ENCODE data around the gene RELCH.
A peak's percentile ranks its signal among the peaks of the same experiment; 100 is the strongest.

Gene RELCH

DNA sequence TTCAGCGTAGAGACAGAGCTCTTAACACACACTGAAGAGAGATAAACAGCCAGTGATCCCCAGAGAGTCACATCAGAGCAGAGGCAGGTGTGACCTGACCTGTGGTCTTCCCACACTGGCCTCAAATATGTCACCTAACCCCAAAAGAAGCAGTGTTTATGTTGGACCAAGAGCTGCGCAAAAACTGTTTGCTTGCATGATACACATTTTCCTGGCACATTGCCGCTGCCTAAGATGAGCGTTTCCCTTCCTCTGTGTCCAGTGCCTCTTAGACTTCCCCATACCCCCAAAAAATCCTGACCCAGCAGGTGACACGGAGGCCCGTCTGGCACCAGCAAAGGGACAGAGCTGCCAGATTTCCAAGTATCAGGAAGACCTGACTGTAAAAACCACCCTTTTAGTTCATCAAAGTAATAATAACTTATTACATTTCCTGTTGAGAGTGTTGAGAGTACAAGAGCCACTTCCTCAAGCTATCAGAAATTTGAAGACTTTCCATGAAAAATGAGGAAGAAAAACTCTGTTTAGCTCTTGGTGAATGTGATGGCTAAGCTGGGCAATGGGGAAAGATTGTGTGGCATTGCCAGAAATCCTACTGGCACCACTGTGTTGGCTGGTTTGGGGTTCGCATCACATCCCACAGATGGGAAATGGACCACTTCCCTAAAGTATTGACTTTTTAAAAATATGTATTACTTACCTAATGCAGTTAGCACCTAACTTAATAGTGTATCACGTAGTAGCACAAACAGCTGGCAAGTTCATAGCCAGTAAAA is 144.7 kb downstream of the RELCH start:
- in situ Hi-C loops (cut with HindIII; ENCODE audit: low pct_ligation_motif_present, low pct_unique_long_range_greater_than_20kb, low sequenced_read_pairs) = no loop called here
- DNase-seq = no peak

DNA sequence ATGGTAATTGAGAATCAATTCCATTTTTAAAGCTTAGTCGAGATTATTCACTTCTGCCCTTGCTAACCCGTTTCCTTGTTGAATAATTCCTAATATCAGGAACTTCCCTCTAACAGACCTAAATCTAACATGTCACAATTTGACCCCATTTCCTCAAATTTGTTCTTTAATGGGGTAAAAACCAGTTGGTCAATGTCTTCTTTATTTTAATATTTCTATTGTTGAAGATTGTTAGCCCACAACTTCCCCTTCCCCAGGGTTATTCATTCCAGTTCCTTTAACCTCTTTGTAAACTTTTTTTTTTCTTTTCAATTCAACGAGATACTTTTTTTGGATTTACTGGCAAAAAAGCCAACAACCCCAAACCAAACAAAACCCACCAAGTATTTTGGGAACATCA is 145.4 kb downstream of the RELCH start:
- no peak for DNase-seq
- in situ Hi-C loops (cut with HindIII; ENCODE audit: low pct_ligation_motif_present, low pct_unique_long_range_greater_than_20kb, low sequenced_read_pairs) = no loop called here

DNA sequence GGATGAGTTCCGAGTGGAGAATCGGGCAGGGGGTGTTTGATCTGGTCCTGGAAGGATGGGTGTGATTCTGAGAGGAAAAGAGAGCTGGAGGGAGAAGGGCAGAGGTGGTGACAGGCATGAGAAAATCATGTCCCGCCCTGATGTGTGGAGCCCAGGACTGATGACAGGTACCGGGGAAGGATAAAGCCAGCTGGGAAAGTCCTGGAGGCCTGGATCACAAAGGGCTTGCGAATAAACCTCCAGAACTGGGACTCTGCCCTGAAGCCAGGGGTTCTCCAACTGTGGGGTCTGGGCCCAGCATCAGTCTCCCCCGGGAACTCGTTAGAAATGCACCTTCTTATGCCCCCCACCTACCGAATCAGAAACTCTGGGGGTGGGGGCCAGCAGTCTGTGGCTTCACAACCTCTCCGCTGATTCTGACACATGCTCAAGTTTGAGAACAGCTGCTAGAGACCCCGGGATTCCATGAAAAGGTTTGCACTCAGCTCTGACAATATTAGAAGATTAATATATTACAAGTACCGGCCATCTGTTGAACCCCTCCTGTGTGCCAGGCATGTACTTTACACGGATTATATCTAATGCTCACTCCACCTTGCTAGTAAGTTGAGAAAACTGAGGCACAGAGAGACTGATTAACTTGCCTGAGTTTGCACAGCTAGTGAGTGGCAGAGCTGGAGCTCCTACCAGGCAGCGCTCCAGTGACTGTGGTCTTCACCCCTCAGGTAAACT is 146.1 kb downstream of the RELCH start:
- in situ Hi-C loops (cut with HindIII; ENCODE audit: low pct_ligation_motif_present, low pct_unique_long_range_greater_than_20kb, low sequenced_read_pairs) = no loop called here
- DNase-seq = no peak

DNA sequence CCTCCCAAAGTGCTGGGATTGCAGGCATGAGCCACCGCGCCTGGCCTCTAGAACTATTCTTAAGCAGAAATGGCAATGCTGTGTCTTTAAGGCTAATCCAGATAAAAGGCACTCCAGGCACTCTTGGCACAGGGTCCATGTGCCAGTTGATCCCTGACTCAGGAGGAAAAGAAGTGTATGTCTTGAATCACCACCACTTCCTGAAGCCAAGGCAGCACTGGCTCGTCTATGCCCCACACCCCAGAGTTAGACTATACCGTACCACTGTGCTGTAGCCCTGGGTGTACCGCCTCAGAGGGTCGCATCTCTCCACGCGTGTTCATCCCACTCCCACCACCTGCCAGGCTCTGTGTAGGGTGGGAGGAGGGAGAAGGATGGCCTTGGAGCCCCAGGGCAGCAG is 147.1 kb downstream of the RELCH start:
- DNase-seq = peak; percentile 35
- in situ Hi-C loops (cut with HindIII; ENCODE audit: low pct_ligation_motif_present, low pct_unique_long_range_greater_than_20kb, low sequenced_read_pairs) = no loop called here

DNA sequence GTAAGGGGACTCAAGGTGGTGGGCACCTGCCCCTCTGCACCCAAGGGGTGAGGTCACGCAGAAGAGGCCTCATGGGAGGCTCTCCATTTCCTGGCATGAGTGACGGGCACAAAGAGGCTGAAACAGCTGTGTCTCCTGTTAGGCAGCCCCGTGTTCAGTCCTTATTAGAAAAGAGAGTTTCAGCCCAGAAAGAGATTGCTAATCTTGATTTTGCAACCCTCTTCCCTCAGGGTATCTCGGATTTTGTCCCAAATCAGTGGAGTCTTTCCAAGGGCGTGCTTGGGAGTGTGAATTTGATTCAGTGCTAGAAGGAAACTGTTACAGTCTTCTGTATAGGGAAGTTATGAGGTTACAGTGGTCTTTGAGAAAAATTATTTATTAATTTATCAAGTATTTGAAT is 148.4 kb downstream of the RELCH start:
- in situ Hi-C loops (cut with HindIII; ENCODE audit: low pct_ligation_motif_present, low pct_unique_long_range_greater_than_20kb, low sequenced_read_pairs) = no loop called here
- DNase-seq = no peak

DNA sequence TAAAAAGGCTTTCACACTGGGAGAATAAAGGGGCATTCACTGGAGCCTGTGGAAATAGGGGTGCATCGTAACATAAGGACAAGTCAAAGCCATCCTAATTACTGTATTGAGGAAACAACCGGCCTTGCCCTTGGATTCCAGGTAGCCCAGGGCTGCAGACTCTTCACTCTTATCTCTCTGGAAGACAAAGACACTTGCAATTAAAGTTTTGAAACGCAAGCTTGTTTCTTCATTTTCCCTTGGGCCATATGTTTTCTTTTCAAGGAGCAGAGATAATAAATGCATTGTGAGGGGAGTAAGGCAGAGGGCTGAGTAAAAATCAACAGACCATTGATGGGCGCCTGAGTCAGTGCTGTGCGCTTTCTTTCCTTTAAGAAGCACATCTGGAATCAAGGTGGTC is 149.6 kb downstream of the RELCH start:
- no peak for DNase-seq
- in situ Hi-C loops (cut with HindIII; ENCODE audit: low pct_ligation_motif_present, low pct_unique_long_range_greater_than_20kb, low sequenced_read_pairs) = no loop called here

DNA sequence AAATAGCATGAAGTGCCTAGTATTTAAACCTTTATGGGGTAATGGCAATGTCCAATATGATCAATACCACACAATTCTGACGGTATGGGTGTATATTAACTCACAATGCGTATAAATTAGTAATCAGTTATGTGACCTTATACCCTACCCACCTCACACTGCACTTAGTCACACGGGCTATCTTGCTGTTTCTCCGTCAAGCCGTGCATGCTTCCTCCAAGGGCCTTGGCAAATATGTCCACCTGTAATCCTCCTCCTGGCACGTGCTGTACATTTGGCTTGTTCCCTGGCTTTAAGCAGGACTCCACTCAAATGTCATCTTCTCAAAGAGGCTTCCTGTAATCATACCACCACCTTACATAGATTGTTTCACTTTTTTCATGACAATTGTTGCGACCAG is 150.3 kb downstream of the RELCH start:
- DNase-seq = no peak
- in situ Hi-C loops (cut with HindIII; ENCODE audit: low pct_ligation_motif_present, low pct_unique_long_range_greater_than_20kb, low sequenced_read_pairs) = no loop called here

DNA sequence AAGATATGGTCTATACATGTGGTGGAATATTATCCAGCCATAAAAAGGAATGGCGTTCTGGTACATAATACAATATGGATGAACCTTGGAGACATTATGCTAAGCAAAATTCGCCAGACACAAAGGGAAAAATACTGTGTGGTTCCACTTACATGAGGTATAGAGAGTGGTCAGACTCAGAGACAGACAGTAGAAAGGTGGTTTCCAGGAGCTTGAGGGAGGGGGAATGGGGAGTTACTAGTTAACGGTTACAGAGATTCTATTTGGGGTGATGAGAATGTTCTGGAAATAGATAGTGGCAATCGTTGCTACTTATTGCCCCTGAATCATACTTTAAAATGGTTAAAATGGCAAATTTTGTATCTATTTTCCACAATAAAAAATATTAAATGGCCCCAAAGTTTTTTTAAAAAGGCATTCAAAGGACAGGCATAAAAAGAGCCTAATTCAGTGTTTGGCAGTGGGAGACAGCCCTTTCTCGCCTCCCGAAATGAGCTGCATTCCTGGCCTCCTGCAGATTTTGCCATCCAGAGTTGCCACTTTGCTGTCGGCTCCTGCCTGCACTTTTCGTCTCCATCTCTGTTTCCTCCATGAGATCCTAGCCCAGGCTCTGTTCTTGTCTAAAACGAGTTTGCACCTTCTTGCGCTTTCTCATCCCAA is 151.5 kb downstream of the RELCH start:
- in situ Hi-C loops (cut with HindIII; ENCODE audit: low pct_ligation_motif_present, low pct_unique_long_range_greater_than_20kb, low sequenced_read_pairs) = no loop called here
- DNase-seq = no peak

DNA sequence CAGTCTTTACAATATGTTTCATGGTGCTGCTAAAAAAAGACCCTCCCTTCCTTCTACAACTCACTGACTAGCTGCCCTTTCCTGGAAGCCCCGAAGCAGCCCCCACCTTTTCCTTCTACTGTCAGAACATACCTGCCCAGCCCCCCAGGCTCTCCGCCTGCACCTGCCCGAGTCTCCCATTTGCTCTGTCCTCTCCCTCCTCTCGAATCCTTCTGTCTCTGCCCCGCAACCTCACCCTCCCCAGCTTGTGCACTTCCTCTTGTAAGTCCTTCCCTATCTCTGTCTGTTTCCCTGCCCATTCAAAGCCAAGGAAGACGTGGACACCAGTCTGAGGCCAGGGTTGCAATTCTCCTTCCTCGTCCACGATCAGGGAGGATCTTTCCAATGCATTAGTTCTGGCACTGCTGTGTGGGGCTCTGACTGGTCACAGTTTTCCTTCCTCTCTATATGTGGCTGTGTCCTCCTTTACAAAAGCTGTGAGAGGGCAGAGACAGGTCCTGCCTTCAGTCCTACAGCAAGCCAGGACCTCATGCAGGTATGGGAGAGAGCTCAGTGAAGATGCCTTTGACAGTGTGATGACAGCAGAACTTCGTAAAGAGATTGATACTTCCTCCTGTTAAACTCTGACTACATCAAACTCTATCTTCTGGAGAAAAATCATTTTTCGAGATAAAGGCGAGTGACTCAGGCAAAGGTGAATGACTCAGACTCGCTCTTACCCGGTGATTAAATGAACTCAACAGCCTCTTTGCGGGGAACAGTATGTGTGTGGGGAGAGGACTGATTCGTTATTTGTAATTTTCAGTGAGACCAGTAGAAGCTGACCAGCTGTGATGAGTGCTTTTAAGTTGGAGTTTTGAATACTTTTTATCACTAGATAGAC is 152.3 kb downstream of the RELCH start:
- peak; percentile 65 for DNase-seq
- in situ Hi-C loops (cut with HindIII; ENCODE audit: low pct_ligation_motif_present, low pct_unique_long_range_greater_than_20kb, low sequenced_read_pairs) = no loop called here

DNA sequence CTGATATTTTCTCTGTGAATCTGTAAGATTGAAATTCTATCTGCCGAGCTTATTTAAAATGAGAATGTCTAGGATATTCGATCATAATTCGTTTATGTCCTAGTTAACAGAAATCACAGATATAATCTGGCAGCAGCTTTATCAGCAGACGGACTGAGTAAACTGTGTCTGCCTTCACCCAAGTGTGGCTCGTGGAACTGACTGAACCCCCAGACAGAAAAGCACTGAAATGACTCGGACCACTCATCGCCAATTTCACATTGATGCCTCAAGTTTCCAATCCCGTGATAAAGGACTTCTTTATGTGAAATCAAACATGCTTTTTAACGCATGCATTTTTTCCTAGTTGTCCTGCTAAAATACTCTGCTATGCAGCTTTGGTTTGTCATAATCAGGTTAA is 153.9 kb downstream of the RELCH start:
- in situ Hi-C loops (cut with HindIII; ENCODE audit: low pct_ligation_motif_present, low pct_unique_long_range_greater_than_20kb, low sequenced_read_pairs) = no loop called here
- no peak for DNase-seq

DNA sequence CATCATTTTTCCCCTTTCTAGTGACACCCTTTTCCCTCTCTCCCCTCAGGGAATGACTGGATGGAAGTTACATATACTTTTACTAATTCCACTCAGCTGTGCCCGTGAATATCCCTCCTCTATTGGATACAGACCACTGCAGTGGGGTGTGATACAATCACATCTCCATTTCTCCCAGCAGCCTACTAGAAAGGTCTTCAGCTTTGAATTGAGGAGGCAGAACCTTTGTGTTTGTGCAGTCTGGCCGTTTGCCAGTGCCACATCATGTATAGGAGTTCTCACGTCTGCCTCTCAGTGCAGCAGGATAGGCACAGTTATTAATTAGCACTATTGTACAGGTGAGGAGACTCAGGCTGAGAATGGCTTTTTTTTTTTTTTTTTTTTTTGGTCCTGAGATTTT is 154.4 kb downstream of the RELCH start:
- no peak for DNase-seq
- in situ Hi-C loops (cut with HindIII; ENCODE audit: low pct_ligation_motif_present, low pct_unique_long_range_greater_than_20kb, low sequenced_read_pairs) = no loop called here

DNA sequence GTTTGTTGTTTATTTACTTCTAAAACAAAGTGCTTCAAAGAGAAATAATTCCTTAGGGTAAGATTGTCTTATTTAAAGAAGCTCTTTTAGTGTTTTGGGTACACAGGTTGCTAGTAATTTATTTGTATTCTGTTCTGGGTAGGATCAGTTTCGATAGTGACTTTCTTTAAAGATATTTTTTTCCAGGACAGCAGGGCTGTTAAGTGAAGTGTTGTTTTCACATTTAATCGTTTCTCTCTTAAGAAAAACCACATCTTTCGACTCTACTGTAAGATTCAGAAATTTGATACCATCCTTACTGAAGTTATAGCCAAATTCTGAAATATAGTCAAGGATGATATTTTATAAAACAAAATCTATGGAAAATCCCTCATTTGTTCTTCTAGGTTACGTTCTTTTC is 155.8 kb downstream of the RELCH start:
- DNase-seq = no peak
- in situ Hi-C loops (cut with HindIII; ENCODE audit: low pct_ligation_motif_present, low pct_unique_long_range_greater_than_20kb, low sequenced_read_pairs) = no loop called here

DNA sequence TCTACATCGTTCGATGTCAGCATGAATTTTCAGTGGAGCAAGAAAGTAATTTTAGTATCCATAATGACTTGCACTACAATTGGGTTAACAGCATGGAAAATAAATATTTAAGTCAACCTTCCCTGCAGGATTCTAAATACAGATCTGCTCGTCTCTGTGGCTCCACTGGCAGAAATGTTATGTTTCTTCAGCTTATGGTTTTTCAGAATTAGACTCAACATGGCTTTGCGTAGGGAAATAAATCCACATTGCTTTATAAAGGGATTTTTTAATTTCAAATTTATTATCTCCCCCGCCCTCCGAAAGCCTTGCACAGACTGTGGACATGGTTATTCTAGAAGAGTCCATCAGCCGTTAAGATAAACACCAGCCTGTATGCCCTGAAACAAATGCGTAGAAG is 156.3 kb downstream of the RELCH start:
- in situ Hi-C loops (cut with HindIII; ENCODE audit: low pct_ligation_motif_present, low pct_unique_long_range_greater_than_20kb, low sequenced_read_pairs) = no loop called here

DNA sequence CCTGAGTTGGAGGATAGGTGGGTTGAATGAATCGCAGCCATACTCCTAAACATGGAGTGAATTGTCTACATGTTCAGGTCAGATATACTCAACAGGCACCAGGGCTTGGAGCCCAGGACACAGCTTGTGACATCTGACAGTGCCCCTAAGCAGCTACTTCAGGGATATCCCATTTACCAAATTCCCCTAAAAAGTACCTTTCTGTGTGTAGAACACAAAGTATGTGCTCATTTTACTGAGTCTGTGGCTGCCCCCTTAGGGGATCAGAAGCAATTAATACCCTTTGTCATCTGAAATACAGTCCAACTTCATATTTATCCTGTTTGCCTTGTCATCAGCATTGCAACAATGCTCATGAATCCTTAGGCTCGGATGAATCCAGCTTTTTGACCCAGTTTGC is 158.9 kb downstream of the RELCH start:
- DNase-seq = no peak
- in situ Hi-C loops (cut with HindIII; ENCODE audit: low pct_ligation_motif_present, low pct_unique_long_range_greater_than_20kb, low sequenced_read_pairs) = no loop called here

More for the DNA sequence above, 156.3 kb downstream of the RELCH start:
- no peak for DNase-seq

DNA sequence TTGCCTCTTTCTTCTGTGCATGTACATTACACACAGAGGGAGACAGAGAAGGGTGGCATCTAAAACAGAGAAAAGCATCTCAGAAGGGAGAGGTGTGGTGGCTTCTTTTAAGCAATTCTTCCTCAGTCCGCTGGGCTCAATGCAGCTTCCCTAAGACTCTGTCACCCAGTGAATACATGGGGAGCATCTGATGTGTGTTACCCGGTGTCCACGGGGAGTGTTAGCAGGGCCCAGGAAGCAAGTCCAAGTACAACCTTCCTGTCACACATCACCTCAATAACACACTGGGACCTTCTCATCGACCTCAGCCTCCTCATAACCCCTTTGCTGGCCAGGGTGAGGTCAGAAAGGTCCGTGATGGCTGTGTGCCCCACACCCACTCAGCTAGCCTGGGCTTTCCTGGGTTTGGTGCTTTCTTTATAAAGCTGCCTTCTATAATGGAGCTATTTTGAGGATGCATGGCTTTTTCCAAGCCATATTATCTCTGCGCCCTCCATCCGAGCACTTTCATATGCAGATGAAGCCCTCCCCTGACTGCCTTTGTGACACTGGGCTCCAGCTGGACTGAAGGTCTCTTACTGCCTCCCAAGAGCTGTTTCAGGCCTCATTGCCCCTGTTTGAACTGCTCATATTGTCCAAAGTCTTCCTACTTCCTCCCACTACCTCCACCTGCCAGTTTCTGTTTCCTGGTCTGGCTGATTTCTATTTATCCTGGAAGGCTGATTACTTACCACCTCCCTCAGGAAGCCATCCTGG is 159.5 kb downstream of the RELCH start:
- in situ Hi-C loops (cut with HindIII; ENCODE audit: low pct_ligation_motif_present, low pct_unique_long_range_greater_than_20kb, low sequenced_read_pairs) = no loop called here
- DNase-seq = no peak

DNA sequence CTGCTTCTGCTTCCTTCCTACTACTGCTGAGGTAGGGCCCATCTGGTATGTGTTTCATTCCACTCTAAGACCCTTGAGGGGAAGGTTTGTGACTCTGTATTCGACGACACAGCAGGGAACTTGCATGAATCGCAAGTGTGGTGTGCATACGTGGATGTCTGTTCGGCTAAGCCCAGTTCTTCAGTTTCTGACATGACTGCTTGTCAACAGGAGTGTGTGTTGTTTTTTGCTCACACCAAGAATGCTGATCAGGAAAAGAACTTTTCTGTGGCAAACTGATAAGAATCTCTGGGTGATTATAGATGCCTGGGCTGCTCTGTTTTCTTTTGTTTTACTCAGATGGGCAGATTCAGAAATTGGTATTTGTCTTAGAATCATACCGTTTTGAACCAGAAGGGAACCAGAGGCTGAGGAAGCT is 160.0 kb downstream of the RELCH start:
- in situ Hi-C loops (cut with HindIII; ENCODE audit: low pct_ligation_motif_present, low pct_unique_long_range_greater_than_20kb, low sequenced_read_pairs) = no loop called here
- DNase-seq = no peak

DNA sequence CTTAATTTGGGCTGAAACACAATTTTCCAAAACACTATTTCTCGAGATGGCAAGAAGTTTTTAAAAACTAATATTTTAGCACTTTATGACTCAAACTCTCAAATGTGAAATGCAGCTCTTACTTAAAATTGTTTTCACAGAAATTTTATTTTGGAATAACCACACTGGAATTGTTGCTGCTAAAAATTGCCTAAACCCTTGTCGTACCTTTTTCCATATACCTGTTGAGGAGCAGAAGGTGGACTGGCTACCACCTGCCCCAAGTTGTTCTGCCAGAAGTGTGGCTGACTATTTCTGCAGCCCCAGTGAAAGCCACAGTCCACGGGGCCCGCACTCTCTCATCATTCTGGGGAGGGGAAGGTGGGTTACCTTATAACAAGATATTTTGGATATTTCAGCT is 161.4 kb downstream of the RELCH start:
- DNase-seq = no peak
- in situ Hi-C loops (cut with HindIII; ENCODE audit: low pct_ligation_motif_present, low pct_unique_long_range_greater_than_20kb, low sequenced_read_pairs) = no loop called here

DNA sequence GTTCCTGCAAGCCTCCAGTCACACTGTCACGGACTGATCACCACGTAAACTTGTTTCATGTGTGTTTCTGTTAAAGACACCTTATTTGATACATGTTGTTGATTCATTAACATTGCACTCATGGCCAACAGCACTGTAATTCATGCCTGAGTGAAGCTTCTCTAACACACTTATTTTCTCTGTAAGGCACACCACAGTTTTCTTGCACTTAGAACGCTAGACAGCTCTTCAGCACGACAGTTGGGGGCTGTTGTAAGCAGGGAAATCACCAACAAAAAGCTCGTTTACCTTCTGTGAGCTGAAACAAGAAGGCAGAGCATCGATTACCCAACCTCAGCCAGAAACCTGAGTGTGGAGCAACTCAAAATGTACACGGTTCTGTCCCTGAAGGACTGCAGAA is 166.1 kb downstream of the RELCH start:
- DNase-seq = no peak
- in situ Hi-C loops (cut with HindIII; ENCODE audit: low pct_ligation_motif_present, low pct_unique_long_range_greater_than_20kb, low sequenced_read_pairs) = no loop called here
